Prostate gland (tissue), 2 donors: ENCODE data around the gene SGK1.

Experiments used
- POLR2A ChIP-seq: fragments of 450-650 bp; IDR thresholded peaks from one replicate; pipeline ENCODE4 v1.6.1; 2016; ENCODE audit warnings: antibody characterized with exemption, mild to moderate bottlenecking
- TF ChIP-seq, protein P1 (sequence below), 4 experiments: fragments of 200-600 bp in 2 of 4; fragments of 450-650 bp in 2 of 4; sonication (generic) in 2 of 4; IDR thresholded peaks; 1 replicate in 3 of 4; 2 replicates in 1 of 4; pipeline ENCODE4 v1.5.1; 2016 to 2019; ENCODE audit warnings: antibody characterized with exemption in 4 of 4, mild to moderate bottlenecking in 2 of 4, moderate library complexity in 2 of 4

DNA sequence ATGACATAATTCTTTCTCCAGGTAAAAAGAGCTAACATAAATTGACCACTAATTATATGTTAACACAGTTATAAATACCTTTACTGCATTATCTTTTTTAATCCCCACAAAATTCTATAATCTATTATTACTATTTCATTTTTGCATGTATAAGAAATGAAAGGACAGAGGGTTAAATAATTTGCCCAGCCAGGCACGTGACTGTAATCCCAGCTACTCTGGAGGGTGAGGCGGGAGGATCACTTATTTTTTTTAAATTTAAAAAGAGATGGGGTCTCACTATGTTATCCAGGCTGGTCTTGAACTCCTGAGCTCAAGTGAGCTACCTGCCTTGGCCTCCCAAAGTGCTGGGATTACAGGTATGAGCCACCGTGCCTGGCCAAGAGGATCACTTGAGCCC lies 121.9 kb downstream of the SGK1 start:
- TF ChIP-seq, protein P1, sequence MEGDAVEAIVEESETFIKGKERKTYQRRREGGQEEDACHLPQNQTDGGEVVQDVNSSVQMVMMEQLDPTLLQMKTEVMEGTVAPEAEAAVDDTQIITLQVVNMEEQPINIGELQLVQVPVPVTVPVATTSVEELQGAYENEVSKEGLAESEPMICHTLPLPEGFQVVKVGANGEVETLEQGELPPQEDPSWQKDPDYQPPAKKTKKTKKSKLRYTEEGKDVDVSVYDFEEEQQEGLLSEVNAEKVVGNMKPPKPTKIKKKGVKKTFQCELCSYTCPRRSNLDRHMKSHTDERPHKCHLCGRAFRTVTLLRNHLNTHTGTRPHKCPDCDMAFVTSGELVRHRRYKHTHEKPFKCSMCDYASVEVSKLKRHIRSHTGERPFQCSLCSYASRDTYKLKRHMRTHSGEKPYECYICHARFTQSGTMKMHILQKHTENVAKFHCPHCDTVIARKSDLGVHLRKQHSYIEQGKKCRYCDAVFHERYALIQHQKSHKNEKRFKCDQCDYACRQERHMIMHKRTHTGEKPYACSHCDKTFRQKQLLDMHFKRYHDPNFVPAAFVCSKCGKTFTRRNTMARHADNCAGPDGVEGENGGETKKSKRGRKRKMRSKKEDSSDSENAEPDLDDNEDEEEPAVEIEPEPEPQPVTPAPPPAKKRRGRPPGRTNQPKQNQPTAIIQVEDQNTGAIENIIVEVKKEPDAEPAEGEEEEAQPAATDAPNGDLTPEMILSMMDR (IDR thresholded peaks at IDR 0.05), result no peak
- no peak for TF ChIP-seq POLR2A
